ENCODE data around the gene AATK.

GRCh38 chr17:81096741-81097133 lies 69.3 kb downstream of the AATK start:
- TF ChIP-seq CTCF (IDR thresholded peaks at IDR 0.05): no peak
- TF ChIP-seq HOXA7 (CRISPR knock-in tag; IDR thresholded peaks at IDR 0.05): no peak
- TF ChIP-seq RAD21 (conservative IDR thresholded peaks at IDR 0.05 in 1 of 2, IDR thresholded peaks at IDR 0.05 in 1 of 2): no peak
- no peak for TF ChIP-seq ZC3H11A (IDR thresholded peaks at IDR 0.05)
- TF ChIP-seq RFX5 (IDR thresholded peaks at IDR 0.05): no peak
- no peak for TF ChIP-seq POLR2A (IDR thresholded peaks at IDR 0.05; ENCODE audit: low read length)
- no peak for TF ChIP-seq POLR2AphosphoS2 (conservative IDR thresholded peaks at IDR 0.05; ENCODE audit: low read length)
- no peak for TF ChIP-seq HDAC2 (IDR thresholded peaks at IDR 0.05)
- no peak for TF ChIP-seq SMC3 (IDR thresholded peaks at IDR 0.05)
- no peak for TF ChIP-seq EHMT2 (IDR thresholded peaks at IDR 0.05; ENCODE audit: low read depth)
- TF ChIP-seq TP53 (CRISPR knock-in tag; IDR thresholded peaks at IDR 0.05): no peak
- TF ChIP-seq MAZ (IDR thresholded peaks at IDR 0.05; ENCODE audit: borderline replicate concordance, low read depth, low read length): no peak
- no peak for TF ChIP-seq ZFP36 (IDR thresholded peaks at IDR 0.05; ENCODE audit: borderline replicate concordance, partially characterized antibody)
- TF ChIP-seq REST (IDR thresholded peaks at IDR 0.05): no peak

All from A549 (cell line).